Kidney epithelial cell (primary cell): ENCODE measurements around the gene SLC23A2. TPM values are rescaled to one million over a fixed set of nuclear protein-coding genes. Genes with fewer than 3 reads are reported as not detected.

Experiments used
- DNase-seq: peaks from one replicate; pipeline ENCODE4 v3.0.0-alpha.2; 2010; ENCODE audit warnings: low read depth
- H3K27me3 ChIP-seq: 2 replicates; pipeline ENCODE4 v1.6.0; 2011; ENCODE audit warnings: low read length; ENCODE audit not compliant: control insufficient read depth, insufficient read depth
- H3K36me3 ChIP-seq: 2 replicates; pipeline ENCODE4 v1.5.1; 2011; ENCODE audit warnings: low read length; ENCODE audit not compliant: control insufficient read depth, insufficient read depth
- H3K4me3 ChIP-seq: 2 replicates; pipeline ENCODE4 v1.5.1; 2011; ENCODE audit warnings: low read depth, mild to moderate bottlenecking, control low read depth, low read length
- total RNA-seq: library from RNA; depleted of rRNA; stranded (reverse); fragments of >200 nt; gene quantifications from 2 replicates; pipeline ENCODE4 v1.2.3, GENCODE V29; 2015
- TF ChIP-seq, protein P1 (sequence below): IDR thresholded peaks from 2 replicates; pipeline ENCODE4 v1.5.1; 2011; ENCODE audit warnings: mild to moderate bottlenecking, moderate library complexity, low read length, control low read depth, inconsistent platforms; ENCODE audit not compliant: insufficient read depth, poor library complexity, severe bottlenecking

The SLC23A2 gene
- total RNA-seq, 1 donor from 2014 or later, result 21.4 TPM

DNA sequence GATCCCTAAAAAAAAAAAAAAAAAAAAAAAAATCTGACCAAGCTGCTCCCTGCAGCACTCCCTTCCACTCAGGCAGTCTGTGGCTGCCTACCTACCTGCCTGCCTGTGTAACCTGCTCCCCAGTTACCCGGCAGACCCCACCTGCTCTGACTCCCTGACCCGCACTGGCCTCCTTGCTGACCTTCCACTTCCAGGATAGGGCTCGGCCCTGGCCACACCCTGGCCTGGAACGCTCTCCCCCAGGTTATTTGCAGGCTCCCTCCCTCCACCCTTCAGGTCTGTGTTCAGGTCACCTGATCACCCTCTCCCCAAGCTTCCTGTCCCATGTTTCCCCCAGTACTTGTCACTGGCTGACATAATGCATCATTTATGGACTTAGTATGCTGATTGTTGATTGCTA is 134.3 kb downstream of the SLC23A2 start:
- TF ChIP-seq, protein P1, sequence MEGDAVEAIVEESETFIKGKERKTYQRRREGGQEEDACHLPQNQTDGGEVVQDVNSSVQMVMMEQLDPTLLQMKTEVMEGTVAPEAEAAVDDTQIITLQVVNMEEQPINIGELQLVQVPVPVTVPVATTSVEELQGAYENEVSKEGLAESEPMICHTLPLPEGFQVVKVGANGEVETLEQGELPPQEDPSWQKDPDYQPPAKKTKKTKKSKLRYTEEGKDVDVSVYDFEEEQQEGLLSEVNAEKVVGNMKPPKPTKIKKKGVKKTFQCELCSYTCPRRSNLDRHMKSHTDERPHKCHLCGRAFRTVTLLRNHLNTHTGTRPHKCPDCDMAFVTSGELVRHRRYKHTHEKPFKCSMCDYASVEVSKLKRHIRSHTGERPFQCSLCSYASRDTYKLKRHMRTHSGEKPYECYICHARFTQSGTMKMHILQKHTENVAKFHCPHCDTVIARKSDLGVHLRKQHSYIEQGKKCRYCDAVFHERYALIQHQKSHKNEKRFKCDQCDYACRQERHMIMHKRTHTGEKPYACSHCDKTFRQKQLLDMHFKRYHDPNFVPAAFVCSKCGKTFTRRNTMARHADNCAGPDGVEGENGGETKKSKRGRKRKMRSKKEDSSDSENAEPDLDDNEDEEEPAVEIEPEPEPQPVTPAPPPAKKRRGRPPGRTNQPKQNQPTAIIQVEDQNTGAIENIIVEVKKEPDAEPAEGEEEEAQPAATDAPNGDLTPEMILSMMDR, result no peak
- H3K36me3 ChIP-seq, result no peaks in the 10 kb centered on the region
- no peak for DNase-seq
- H3K4me3 ChIP-seq, result no peak overlapping the region
- no peaks in the 10 kb centered on the region for H3K27me3 ChIP-seq

DNA sequence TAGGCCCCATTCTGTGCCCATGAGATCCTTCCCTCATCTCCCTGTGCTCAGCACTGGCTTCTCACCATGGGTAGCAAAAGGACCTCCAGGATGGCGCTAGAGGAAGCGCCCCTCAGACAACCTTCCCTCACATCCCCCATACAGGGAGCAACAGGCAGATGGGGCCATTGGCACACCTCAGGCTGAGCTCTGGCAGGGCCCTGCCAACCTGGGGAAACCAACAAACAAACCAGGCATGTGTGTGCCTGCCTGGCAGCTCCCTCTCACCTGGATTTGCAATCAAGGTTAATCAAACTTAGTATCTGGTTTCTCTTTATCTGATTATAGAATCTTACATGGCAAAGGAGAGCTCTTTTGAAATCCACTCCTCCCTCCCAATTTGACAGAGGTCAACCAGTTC is 134.9 kb downstream of the SLC23A2 start:
- TF ChIP-seq, protein P1, result no peak
- Histone ChIP-seq H3K27me3 (no peaks in the 10 kb centered on the region), H3K4me3 (no peak overlapping the region), H3K36me3 (no peaks in the 10 kb centered on the region)
- no peak for DNase-seq

DNA sequence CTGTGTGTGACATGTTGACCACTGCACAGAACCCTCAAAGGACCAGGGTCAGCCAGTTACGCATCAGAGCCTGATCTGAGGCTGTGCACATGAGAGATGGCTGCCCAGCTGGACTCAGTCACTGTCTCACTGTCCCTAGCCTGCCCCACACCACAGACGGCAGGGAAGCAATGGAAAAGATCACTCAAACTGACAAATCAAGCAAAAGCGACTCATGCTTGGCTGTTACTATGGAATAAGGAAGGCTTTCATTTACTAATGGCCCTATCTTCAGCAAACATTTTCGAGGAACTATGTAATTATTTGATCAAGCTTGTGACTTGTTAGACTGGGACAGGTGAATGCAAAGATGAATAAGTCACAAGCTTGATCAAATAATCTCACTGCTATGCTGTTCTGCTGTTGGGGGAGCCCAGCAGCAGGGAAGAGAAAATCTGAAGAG is 137.0 kb downstream of the SLC23A2 start:
- no peak overlapping the region for H3K4me3 ChIP-seq
- no peaks in the 10 kb centered on the region for H3K27me3 ChIP-seq
- no peak for DNase-seq
- H3K36me3 ChIP-seq, result no peaks in the 10 kb centered on the region
- TF ChIP-seq, protein P1, result no peak

- H3K4me3 ChIP-seq, result no peak overlapping the region
- TF ChIP-seq, protein P1, result no peak
- H3K27me3 ChIP-seq, result no peaks in the 10 kb centered on the region
- DNase-seq, result no peak
- H3K36me3 ChIP-seq, result peaks cover 1% of the 10 kb centered on the region
Observed at GRCh38 chr20:4862661-4863060, 138.6 kb downstream of the SLC23A2 start.

DNA sequence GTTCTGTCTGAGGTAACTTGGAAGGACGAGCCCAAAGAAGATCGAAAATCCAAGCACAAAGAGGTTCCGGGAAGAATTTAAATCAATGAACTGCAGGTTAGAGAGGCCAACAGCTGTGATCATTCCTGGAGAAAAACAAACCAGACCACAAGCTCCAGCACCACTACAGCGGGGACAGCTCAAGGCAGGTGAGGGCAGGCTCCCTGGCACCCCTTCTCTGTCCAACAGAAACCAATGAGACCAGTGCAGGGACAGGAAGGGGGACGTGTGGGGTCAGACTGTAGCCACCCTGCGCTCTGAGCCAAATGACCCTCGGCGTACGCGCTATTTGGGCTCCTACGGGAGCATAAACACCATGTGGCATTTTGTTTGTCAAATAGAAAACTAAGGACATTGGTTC is 139.3 kb downstream of the SLC23A2 start:
- Histone ChIP-seq H3K36me3 (peaks cover 1% of the 10 kb centered on the region), H3K27me3 (no peaks in the 10 kb centered on the region), H3K4me3 (no peak overlapping the region)
- TF ChIP-seq, protein P1, result no peak
- no peak for DNase-seq

DNA sequence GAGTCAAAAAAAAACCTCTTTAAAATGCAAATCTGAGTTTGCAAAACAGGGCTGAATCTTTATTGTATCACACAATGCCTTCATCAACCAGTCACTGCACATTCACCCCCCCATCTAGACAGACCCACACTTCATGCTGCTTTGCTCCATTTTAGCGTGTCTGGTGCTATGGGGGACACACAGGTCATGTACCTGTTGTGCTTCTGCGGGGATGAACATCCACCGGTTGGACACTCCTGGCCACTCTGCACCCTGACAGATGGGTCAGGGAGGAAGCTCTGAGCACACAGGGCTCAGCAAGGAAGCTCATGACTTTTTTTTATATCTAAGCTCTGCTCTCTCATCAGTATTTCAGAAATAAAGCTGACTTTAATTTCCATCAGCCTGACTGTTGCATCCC is 143.3 kb downstream of the SLC23A2 start:
- Histone ChIP-seq H3K4me3 (no peak overlapping the region), H3K27me3 (no peaks in the 10 kb centered on the region), H3K36me3 (peaks cover 1% of the 10 kb centered on the region)
- TF ChIP-seq, protein P1, result no peak
- DNase-seq, result no peak
